Endodermal cell (in vitro differentiated cells): ENCODE results near the gene SMYD3. TPM values are rescaled to one million over a fixed set of nuclear protein-coding genes. Genes with fewer than 3 reads are reported as not detected.

ENCODE experiments used
- DNase-seq: peaks from one replicate; pipeline ENCODE4 v3.0.0-alpha.2; 2017
- H3K27ac ChIP-seq: 2 replicates; pipeline ENCODE4 v1.5.1; 2013; ENCODE audit warnings: mild to moderate bottlenecking, low read depth, low read length, moderate library complexity
- H3K27me3 ChIP-seq: 2 replicates; pipeline ENCODE4 v1.6.1; 2013; ENCODE audit warnings: mild to moderate bottlenecking, low read length, moderate library complexity; ENCODE audit not compliant: insufficient read depth, control insufficient read depth, poor library complexity, severe bottlenecking
- H3K36me3 ChIP-seq: 2 replicates; pipeline ENCODE4 v1.7.0; 2013; ENCODE audit warnings: mild to moderate bottlenecking, low read length, moderate library complexity; ENCODE audit not compliant: control insufficient read depth, insufficient read depth
- H3K4me1 ChIP-seq: one replicate; pipeline ENCODE4 v1.7.0; 2013; ENCODE audit warnings: low read length; ENCODE audit not compliant: control insufficient read depth, insufficient read depth
- H3K4me3 ChIP-seq: 2 replicates; pipeline ENCODE4 v1.5.1; 2013; ENCODE audit warnings: mild to moderate bottlenecking, low read length, moderate library complexity
- H3K9ac ChIP-seq: 2 replicates; pipeline ENCODE4 v1.6.1; 2013; ENCODE audit warnings: mild to moderate bottlenecking, low read length, moderate library complexity; ENCODE audit not compliant: poor library complexity, severe bottlenecking; ENCODE audit errors: extremely low read depth
- H3K9me3 ChIP-seq: 2 replicates; pipeline ENCODE4 v1.6.1; 2013; ENCODE audit warnings: mild to moderate bottlenecking, low read length, moderate library complexity; ENCODE audit not compliant: control insufficient read depth
- H3K27ac Mint-ChIP-seq: 2 replicates; pipeline ENCODE4 v1.8.0; 2020; ENCODE audit warnings: mixed read lengths
- H3K27me3 Mint-ChIP-seq: 2 replicates; pipeline ENCODE4 v1.8.0; 2021; ENCODE audit warnings: mild to moderate bottlenecking, mixed read lengths; ENCODE audit not compliant: insufficient read depth
- H3K36me3 Mint-ChIP-seq: 2 replicates; pipeline ENCODE4 v1.8.0; 2020; ENCODE audit warnings: low read depth, mixed read lengths
- H3K4me1 Mint-ChIP-seq: 2 replicates; pipeline ENCODE4 v1.8.0; 2020; ENCODE audit warnings: mixed read lengths
- H3K4me3 Mint-ChIP-seq: 2 replicates; pipeline ENCODE4 v1.8.0; 2020; ENCODE audit warnings: mild to moderate bottlenecking, moderate library complexity, mixed read lengths
- H3K9me3 Mint-ChIP-seq: 2 replicates; pipeline ENCODE4 v1.8.0; 2020; ENCODE audit warnings: mild to moderate bottlenecking, mixed read lengths
- WGBS, 2 experiments: methylation state at CpG; one replicate each; pipeline versions ENCODE4 v1.1.5 to v1.1.7; 2013; ENCODE audit warnings: missing lambda C conversion rate in 2 of 2, mixed read lengths in 1 of 2; ENCODE audit not compliant: insufficient coverage in 1 of 2, insufficient read length in 1 of 2; 5-methylcytosine and 5-hydroxymethylcytosine counted together
- total RNA-seq, 2 donors: library from RNA; stranded (reverse); fragmentation: NEBNext Ultra II Directional in 1 of 2; extraction: Animal tissue kit (Norgen Biotek cat#: 25700) in 1 of 2; gene quantifications; 2 replicates in 1 of 2; 3 replicates in 1 of 2; pipeline ENCODE4 v1.2.1, GENCODE V29; 2021
- TF ChIP-seq, protein P1 (sequence below): fragments of 200-600 bp; sonication (generic); conservative IDR thresholded peaks from 2 replicates; pipeline ENCODE4 v1.5.0; 2021; ENCODE audit warnings: antibody characterized with exemption, mild to moderate bottlenecking

The SMYD3 gene
- total RNA-seq, 2 donors from 2014 or later = 32.3 to 45.8 TPM

- Histone ChIP-seq H3K27ac (no peak overlapping the region), H3K9ac (no peak overlapping the region), H3K4me3 (no peak overlapping the region), H3K4me1 (no peaks in the 10 kb centered on the region), H3K36me3 (no peaks in the 10 kb centered on the region), H3K9me3 (no peaks in the 10 kb centered on the region), H3K27me3 (no peaks in the 10 kb centered on the region)
- no peaks in the 10 kb centered on the region for H3K9me3 Mint-ChIP-seq
- peaks cover 7% of the 10 kb centered on the region for H3K4me1 Mint-ChIP-seq
- no peak overlapping the region for H3K27ac Mint-ChIP-seq
- H3K4me3 Mint-ChIP-seq = no peak overlapping the region
- TF ChIP-seq, protein P1, sequence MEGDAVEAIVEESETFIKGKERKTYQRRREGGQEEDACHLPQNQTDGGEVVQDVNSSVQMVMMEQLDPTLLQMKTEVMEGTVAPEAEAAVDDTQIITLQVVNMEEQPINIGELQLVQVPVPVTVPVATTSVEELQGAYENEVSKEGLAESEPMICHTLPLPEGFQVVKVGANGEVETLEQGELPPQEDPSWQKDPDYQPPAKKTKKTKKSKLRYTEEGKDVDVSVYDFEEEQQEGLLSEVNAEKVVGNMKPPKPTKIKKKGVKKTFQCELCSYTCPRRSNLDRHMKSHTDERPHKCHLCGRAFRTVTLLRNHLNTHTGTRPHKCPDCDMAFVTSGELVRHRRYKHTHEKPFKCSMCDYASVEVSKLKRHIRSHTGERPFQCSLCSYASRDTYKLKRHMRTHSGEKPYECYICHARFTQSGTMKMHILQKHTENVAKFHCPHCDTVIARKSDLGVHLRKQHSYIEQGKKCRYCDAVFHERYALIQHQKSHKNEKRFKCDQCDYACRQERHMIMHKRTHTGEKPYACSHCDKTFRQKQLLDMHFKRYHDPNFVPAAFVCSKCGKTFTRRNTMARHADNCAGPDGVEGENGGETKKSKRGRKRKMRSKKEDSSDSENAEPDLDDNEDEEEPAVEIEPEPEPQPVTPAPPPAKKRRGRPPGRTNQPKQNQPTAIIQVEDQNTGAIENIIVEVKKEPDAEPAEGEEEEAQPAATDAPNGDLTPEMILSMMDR = no peak
- DNase-seq = no peak
- H3K36me3 Mint-ChIP-seq = no peaks in the 10 kb centered on the region
- 88 to 96% methylated on average over 4 to 5 of the region's 5 CpGs for WGBS, 2 experiments
- no peaks in the 10 kb centered on the region for H3K27me3 Mint-ChIP-seq
Measured at GRCh38 chr1:245834002-245834401, 673.1 kb downstream of the SMYD3 start.

- no peak overlapping the region for H3K4me3 Mint-ChIP-seq
Measured at GRCh38 chr1:245832771-245833527, 674.1 kb downstream of the SMYD3 start.

DNA sequence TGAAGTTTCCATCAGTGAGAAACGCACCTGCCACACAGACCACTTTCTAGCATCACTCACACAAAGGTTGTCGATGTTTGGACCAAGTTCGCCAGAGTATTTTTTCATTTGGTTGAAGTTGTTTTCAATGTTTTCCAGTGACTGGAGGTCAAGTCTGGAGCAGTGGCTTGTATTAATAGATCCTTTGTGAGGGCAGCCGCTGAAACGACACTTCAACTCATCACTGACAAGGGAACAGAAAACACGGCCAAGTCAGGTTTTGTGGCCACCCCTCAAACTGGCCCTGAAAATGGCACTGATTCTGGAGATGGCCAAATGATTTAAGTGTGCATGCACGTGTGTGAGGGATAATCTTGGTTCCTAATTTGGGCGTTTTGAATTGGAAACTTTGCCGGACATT is 675.6 kb downstream of the SMYD3 start:
- Histone ChIP-seq H3K27me3 (no peaks in the 10 kb centered on the region), H3K9ac (no peak overlapping the region), H3K36me3 (no peaks in the 10 kb centered on the region), H3K27ac (no peak overlapping the region), H3K9me3 (no peaks in the 10 kb centered on the region), H3K4me3 (no peak overlapping the region), H3K4me1 (no peaks in the 10 kb centered on the region)
- TF ChIP-seq, protein P1 = no peak
- WGBS, 2 experiments = 73 to 85% methylated on average over 9 of the region's 9 CpGs
- Mint-ChIP-seq H3K4me1 (no peaks in the 10 kb centered on the region), H3K4me3 (no peak overlapping the region), H3K27me3 (no peaks in the 10 kb centered on the region), H3K9me3 (no peaks in the 10 kb centered on the region), H3K27ac (no peak overlapping the region), H3K36me3 (no peaks in the 10 kb centered on the region)
- no peak for DNase-seq

More at GRCh38 chr1:245832771-245833527, 674.1 kb downstream of the SMYD3 start:
- Histone ChIP-seq H3K27ac (no peak overlapping the region), H3K4me1 (no peaks in the 10 kb centered on the region), H3K36me3 (no peaks in the 10 kb centered on the region), H3K4me3 (no peak overlapping the region), H3K9ac (no peak overlapping the region), H3K9me3 (no peaks in the 10 kb centered on the region), H3K27me3 (no peaks in the 10 kb centered on the region)
- Mint-ChIP-seq H3K27me3 (no peaks in the 10 kb centered on the region), H3K9me3 (no peaks in the 10 kb centered on the region), H3K27ac (no peak overlapping the region), H3K4me1 (peaks cover 5% of the 10 kb centered on the region), H3K36me3 (no peaks in the 10 kb centered on the region)
- TF ChIP-seq, protein P1 = no peak
- 94 to 96% methylated on average over 4 to 7 of the region's 7 CpGs for WGBS, 2 experiments
- no peak for DNase-seq
